Measurements from ENCODE around the gene FAM228A. TPM values are rescaled to one million over a fixed set of nuclear protein-coding genes. Genes with fewer than 3 reads are reported as not detected.
"Not testable (repeated sequence)": the region's sequence is repeated elsewhere in the genome, so short reads cannot be mapped to it uniquely, and the experiment has no call there.

FAM228A gene
- total RNA-seq = 1.2 TPM

DNA sequence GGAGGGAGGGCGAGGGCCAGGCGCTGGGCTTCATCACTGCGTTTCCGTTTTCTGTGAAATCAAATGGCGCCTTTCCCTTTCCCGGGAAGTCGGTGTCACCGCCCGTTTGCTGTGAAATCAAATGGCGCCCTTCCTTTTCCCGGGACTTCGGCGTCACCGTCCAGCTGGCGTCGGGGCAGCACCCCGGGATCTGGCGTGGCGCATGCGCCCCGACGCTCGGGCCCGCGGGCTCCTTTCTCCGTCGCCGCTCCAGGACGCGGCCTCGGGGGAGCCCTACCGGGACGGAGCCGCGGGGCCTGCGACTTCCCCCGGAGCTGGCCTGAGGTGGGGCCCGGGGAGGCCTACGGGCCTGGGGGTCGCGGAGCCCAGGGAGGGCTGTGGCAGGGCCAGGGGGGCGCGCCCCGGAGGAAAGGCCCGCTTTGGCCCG lies at the start of gene FAM228A:
TSS of gene FAM228A (plus strand) at position 203 of the 427 bp plus-strand sequence. CDS start 428 bp downstream, outside the sequence.
- no peak for DNase-seq (ENCODE audit: low spot score)

- no peak for DNase-seq (ENCODE audit: low spot score)
These were observed 48.9 kb upstream of the FAM228A start for GRCh38 chr2:24125956-24126355.

DNA sequence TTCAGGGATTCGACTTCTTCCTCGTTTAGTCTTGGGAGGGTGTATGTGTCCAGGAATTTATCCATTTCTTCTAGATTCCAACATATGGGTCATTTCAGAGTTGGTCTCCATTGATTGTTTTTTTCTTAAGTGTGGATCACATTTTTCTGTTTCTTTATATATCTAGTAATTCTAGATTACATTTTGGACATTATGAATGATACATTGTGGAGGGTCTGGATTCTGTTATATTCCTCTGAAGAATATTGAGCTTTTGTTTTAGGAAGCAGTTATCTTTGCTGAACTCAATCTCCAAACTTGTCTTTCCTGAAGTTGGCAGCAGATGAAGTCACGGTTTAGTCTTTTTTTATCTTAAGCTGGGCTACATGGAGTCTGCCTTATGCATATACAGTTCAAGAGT lies 42.3 kb upstream of the FAM228A start:
- no peak for DNase-seq (ENCODE audit: low spot score)

- not testable (repeated sequence) for DNase-seq (ENCODE audit: low spot score)
These were observed 34.5 kb upstream of the FAM228A start for GRCh38 chr2:24140305-24140704.

DNA sequence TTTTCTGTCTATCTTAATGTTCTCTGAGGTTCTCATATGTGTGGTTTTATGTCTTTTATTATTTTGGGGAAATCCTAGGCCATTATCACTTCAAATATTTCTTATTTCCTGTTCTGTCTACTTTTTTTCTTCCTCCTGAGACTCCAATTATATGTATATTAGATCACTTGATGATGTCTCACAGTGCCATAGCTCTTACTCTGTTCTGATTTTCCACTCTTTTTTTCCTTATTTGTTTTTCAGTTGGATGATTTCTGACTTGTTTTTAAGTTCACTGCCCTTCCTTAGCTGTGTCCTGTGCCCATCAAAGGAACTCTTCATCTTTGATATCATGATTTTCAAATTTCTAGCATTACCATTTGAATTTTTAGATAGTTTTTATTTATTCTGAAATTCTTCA lies 27.5 kb upstream of the FAM228A start:
- no peak for DNase-seq (ENCODE audit: low spot score)

GRCh38 chr2:24152413-24153197 lies 22.2 kb upstream of the FAM228A start:
- no peak for DNase-seq (ENCODE audit: low spot score)

DNA sequence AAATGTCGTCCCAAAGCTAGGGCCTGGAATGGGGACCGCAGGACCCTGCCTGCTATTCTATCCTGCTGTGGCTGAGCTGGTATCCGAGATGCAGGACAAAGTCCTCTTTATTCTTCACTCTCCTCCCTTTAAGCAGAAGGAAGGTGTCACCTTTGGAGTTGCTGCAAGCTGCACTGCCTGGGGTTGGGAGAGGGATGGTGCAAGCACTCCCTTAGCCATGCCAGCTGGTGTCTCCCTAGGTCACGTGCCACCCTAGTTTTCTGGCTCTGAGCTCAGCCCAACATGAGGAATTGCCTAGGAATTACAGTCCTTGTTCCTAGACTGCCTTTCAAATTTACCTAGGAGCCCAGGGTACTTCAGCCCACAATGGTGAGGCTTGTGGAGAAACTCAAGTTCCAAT lies 21.4 kb upstream of the FAM228A start:
- DNase-seq (ENCODE audit: low spot score) = no peak

- no peak for DNase-seq (ENCODE audit: low spot score)
These were observed 16.7 kb upstream of the FAM228A start for GRCh38 chr2:24158131-24158530.

- DNase-seq (ENCODE audit: low spot score) = no peak
These were observed 15.1 kb upstream of the FAM228A start for GRCh38 chr2:24159708-24160107.

DNA sequence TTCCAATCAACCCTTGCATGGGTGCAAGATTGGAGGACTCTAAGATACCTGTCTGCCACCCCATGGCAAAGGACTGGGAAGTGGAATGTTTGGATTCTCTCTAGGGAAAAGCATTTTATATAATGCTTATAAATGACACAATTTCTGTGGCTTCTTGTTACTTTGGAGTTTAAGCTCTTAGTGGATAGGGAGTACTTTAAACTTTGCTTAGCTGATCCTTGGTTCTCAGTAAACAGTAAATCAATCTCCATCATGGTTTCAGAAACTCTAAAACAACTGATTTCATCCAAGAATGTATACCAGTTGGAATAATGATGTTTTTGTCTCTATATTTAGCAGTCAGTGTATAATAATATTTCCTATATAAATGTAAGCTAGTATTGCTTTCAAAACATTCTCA lies 14.1 kb upstream of the FAM228A start:
- no peak for DNase-seq (ENCODE audit: low spot score)

DNA sequence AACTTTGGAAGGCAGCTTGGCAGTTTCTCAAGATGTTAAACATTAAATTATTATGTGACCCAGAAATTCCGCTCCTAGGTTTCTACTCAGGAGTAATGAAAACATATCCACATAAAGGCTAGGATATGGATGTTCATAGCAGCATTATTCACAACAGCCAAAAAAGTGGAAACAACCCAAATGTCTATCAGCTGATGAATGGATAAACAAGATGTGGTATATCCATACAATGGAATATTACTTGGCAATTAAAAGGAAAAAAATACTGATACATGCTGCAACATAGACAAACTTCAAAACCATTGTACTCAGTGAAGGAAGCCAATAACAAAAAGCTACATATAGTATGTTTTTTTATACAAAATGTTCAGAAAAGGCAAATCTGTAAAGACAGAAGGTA lies 12.4 kb upstream of the FAM228A start:
- no peak for DNase-seq (ENCODE audit: low spot score)

DNA sequence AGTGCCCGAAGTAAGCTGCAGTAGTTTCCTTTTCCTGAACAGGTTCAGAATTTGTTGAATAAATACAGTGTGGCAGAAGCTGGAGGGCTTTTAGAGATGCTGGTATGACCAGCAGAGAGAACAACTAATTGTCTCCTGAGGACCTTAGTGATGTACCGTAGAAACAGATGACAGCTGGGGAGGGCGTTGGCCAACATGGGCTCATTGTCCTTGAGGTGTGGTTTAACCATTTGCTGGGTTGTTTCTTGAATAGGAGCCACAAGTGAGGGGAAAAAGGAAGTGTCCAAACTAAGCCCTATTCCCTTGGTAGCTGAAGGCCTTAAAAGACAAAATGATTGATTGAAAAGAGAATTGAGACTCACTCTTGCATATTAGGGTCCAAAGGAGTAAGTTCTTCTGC lies 11.7 kb upstream of the FAM228A start:
- DNase-seq (ENCODE audit: low spot score) = no peak

GRCh38 chr2:24163601-24164000 lies 11.3 kb upstream of the FAM228A start:
- DNase-seq (ENCODE audit: low spot score) = no peak

GRCh38 chr2:24164416-24164973 lies 10.4 kb upstream of the FAM228A start:
- DNase-seq (ENCODE audit: low spot score) = no peak

- no peak for DNase-seq (ENCODE audit: low spot score)
These were observed 5.8 kb upstream of the FAM228A start for GRCh38 chr2:24169023-24169422.

- DNase-seq (ENCODE audit: low spot score) = no peak
These were observed 856 bp downstream of the FAM228A start for GRCh38 chr2:24175631-24176187.

- no peak for DNase-seq (ENCODE audit: low spot score)
These were observed 1.5 kb downstream of the FAM228A start for GRCh38 chr2:24176326-24176725.

- DNase-seq (ENCODE audit: low spot score) = no peak
These were observed 4.8 kb downstream of the FAM228A start for GRCh38 chr2:24179683-24180082.

DNA sequence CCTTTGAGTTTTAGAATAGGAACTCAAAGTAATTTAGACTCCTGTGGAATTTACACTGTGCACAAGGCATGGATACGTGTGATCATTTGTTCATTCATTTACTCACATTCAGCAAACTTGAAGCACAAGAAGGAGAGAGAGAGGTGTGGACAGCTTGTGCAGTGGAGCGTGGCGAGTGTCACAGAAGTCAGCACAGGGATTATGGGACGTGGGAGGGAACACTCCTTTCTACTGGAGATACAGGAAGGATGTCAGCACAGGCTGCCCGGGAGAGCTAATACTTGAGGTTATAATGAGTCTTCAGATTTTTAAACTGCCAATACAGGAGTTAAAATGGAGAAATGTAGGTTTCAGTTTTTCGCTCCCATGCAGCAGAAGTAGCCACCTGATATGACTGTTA lies 7.0 kb downstream of the FAM228A start:
- DNase-seq (ENCODE audit: low spot score) = no peak

- no peak for DNase-seq (ENCODE audit: low spot score)
These were observed 7.7 kb downstream of the FAM228A start for GRCh38 chr2:24182507-24182906.

DNA sequence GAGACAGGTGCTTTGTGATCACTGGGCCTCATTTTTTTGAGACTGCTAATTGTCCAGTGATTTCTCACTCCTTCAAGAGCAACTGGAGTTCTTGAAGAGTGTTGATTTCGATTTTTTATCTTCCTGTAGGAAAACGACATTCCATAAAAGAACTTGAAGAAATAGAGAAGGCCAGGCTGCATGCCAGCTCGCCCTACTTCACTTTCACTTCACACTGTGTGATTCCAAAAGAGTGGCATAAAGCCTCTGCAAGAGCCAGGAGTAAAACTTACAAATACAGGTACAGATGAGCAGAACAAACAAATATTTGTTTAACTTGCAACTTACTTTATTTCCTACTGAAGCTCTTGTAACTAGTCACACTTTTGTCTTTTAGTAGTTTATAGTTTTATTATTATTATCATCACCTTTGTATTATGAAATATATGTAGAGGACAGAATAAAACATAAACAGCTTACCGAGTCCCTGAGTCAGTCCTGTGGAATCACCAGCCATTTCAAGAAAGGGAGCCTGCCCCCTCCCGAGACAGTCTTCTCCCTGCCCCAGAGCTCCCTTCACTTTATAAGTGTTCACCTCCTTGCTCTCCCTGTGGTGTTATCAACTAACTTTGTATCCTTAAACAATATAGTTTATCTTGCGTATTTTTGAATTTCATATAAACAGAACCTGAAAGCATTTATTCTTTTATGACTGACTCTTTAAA lies 8.7 kb downstream of the FAM228A start:
- DNase-seq (ENCODE audit: low spot score) = no peak

- no peak for DNase-seq (ENCODE audit: low spot score)
These were observed 14.7 kb downstream of the FAM228A start for GRCh38 chr2:24189551-24189950.

DNA sequence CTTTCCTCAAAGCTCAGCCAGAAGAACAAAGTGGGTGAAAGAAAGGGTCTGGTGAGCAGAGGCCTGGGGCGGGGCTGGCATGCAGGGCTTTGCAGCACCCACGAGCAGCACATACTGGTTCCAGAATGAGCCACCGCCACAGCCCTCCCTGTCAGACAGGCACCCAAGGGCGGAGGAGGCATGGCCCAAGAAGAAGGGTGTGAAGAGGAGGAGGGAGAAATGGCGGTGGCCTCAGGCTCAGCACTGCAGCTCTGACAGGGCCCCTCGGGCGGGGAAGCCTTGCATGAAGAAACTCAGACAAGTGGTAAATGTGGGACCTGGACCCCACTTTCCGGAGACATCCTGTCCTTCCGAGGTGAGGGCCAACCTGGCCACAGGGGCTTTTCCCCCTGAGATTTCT lies 15.7 kb downstream of the FAM228A start:
- no peak for DNase-seq (ENCODE audit: low spot score)
